NCI-H446 (cell line): ENCODE data around the gene CA9.
A peak's percentile ranks its signal among the peaks of the same experiment; 100 is the strongest.
"Not testable (repeated sequence)": the region's sequence is repeated elsewhere in the genome, so short reads cannot be mapped to it uniquely, and the experiment has no call there.

Experiments
- DNase-seq, 2 experiments: peaks; one replicate each; lab custom pipeline; 2025; lab: John Stamatoyannopoulos, UW

The CA9 gene

DNA sequence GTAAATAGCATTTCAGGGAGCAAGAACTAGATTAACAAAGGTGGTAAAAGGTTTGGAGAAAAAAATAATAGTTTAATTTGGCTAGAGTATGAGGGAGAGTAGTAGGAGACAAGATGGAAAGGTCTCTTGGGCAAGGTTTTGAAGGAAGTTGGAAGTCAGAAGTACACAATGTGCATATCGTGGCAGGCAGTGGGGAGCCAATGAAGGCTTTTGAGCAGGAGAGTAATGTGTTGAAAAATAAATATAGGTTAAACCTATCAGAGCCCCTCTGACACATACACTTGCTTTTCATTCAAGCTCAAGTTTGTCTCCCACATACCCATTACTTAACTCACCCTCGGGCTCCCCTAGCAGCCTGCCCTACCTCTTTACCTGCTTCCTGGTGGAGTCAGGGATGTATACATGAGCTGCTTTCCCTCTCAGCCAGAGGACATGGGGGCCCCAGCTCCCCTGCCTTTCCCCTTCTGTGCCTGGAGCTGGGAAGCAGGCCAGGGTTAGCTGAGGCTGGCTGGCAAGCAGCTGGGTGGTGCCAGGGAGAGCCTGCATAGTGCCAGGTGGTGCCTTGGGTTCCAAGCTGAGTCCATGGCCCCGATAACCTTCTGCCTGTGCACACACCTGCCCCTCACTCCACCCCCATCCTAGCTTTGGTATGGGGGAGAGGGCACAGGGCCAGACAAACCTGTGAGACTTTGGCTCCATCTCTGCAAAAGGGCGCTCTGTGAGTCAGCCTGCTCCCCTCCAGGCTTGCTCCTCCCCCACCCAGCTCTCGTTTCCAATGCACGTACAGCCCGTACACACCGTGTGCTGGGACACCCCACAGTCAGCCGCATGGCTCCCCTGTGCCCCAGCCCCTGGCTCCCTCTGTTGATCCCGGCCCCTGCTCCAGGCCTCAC lies at the start of gene CA9:
Gene CA9, plus strand, starts transcription at position 797 of the 893 bp plus-strand sequence. Its CDS starts 32 bp downstream, at position 829.
- DNase-seq = peak in 1 of 2 experiments; percentile 74

GRCh38 chr9:35627575-35627974 lies 46.2 kb upstream of the CA9 start:
- DNase-seq = no peak

- no peak for DNase-seq
These were observed 45.2 kb upstream of the CA9 start for GRCh38 chr9:35628389-35628991.

DNA sequence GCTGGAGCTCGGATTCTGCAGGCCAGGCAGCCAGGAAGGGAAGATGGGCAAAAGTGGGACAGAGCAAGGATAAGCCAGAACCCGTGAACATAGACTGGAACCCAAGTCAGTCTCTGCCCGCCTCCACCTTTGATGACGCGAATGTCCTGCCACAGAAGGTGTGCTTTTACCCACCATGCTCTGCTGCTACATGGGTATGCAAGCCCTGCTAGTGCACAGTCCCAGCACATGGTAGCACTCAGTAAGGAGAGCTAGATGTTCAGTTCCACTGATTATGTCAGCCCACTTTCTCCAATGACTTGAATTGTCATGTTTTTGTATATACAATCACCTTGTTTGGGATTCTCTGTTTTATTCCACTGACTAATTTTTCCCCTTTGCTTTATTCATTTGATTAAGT lies 44.1 kb upstream of the CA9 start:
- DNase-seq = no peak

- DNase-seq = no peak
These were observed 38.0 kb upstream of the CA9 start for GRCh38 chr9:35635730-35636129.

DNA sequence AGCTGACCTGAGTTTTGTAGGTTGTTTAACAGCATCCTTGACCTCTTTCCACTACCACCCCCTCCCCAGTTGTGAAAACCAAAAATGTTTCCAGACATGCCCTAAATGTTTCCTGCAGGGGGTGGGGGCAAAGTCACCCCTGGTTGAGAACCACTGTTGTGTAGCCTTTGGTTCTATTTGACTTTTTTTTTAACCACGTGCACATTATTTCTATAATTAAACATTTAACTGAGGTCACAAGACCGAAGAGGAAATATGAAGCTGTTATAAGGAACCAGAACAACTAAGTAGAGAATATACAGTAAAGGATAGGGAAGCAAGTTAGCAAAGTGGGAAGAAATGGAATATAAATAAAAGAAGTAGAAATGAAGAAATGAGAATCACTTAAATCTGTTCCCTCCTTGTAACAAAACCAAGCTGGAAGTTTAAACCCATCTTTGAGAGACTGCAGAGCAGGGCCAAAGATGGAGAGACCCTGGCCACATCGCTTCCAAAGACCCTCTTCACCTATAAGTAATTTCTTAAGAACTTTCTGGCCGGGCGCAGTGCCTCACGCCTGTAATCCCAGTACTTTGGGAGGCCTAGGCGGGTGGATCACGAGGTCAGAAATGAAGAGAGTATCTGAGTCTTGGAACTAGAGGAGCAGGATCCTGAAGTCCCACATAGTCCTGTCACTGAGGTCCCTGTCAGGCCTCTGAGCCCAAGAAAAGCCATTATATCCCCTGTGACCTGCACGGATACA lies 37.4 kb upstream of the CA9 start:
- DNase-seq = no peak

- not testable (repeated sequence) for DNase-seq
These were observed 36.9 kb upstream of the CA9 start for GRCh38 chr9:35636877-35637246.

DNA sequence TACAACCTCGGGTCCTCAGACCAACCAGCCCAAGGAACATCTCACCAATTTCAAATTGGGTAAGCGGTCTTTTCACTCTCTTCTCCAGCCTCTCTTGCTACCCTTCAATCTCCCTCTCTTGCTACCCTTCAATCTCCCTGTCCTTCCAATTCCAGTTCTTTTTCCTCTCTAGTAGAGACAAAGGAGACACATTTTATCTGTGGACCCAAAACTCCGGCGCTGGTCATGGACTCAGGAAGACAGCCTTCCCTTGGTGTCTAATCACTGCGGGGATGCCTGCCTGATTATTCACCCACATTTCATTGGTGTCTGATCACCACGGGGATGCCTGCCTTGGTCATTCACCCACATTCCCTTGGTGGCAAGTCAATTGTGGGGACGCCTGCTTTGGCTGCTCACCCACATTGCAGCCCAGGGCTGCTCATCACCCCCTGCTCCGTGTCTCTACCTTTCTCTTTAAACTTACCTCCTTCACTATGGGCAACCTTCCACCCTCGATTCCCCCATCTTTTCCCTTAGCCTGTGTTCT lies 36.2 kb upstream of the CA9 start:
- DNase-seq = not testable (repeated sequence)

GRCh38 chr9:35638751-35639150 lies 35.0 kb upstream of the CA9 start:
- DNase-seq = not testable (repeated sequence)

DNA sequence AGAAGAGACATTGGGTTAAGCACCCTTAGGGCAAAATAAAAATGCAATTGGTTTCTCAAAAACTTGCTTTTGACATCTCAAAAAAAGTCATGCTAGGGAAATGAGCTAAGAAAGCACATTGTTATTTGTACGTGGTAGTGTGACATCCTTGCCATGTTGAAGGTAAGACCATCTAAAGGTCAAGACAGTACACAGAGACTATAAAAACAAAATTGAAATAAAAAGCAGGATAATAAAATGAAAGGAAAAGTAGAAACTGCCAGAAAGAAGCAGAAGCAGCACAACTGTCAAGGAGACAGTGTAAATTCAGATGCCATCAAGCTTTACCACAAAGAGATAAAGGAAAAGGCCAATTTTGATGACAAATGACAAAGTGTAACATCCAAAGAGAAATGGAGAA lies 34.5 kb upstream of the CA9 start:
- DNase-seq = not testable (repeated sequence)

DNA sequence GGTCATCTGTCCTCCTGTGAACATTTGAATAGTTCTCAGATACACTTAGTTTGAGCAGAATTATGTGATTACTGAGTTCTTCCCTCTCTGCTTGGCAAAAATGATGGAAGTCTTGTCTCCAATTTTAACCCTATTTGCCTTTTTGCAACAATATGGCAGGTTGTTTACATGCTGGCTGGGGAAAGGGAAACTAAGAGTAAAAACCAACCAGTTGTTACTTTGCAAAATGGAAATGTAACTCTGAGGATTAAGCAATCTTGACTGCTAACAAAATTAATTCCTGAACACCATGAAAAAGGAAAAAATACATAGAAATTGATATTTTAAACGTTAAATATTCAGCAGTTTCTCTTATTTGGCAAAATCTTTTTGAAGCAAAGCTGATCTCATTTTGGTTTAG lies 34.1 kb upstream of the CA9 start:
- DNase-seq = no peak

- not testable (repeated sequence) for DNase-seq
These were observed 33.3 kb upstream of the CA9 start for GRCh38 chr9:35640431-35640830.

GRCh38 chr9:35641478-35641877 lies 32.2 kb upstream of the CA9 start:
- not testable (repeated sequence) for DNase-seq

- DNase-seq = no peak
These were observed 30.7 kb upstream of the CA9 start for GRCh38 chr9:35643046-35643445.

GRCh38 chr9:35645736-35646135 lies 28.0 kb upstream of the CA9 start:
- not testable (repeated sequence) for DNase-seq

GRCh38 chr9:35646153-35646532 lies 27.6 kb upstream of the CA9 start:
- no peak for DNase-seq

GRCh38 chr9:35646533-35647265 lies 27.0 kb upstream of the CA9 start:
- DNase-seq = peak; percentile 82 to 95

GRCh38 chr9:35649431-35650340 lies 24.0 kb upstream of the CA9 start:
- DNase-seq = peak in 1 of 2 experiments; percentile 57

- no peak for DNase-seq
These were observed 23.2 kb upstream of the CA9 start, which contains the start of gene SIT1 for GRCh38 chr9:35650341-35651158. TSS of gene SIT1 (minus strand) at chr9:35650931. CDS start at chr9:35650853, 78 bp downstream.
